NCI-H510A (cell line): Measurements from ENCODE around the gene RRP1.
"Not testable (repeated sequence)": the region's sequence is repeated elsewhere in the genome, so short reads cannot be mapped to it uniquely, and the experiment has no call there.

ENCODE experiments used
- DNase-seq: peaks from one replicate; lab custom pipeline; 2025; lab: John Stamatoyannopoulos, UW

RRP1 gene

GRCh38 chr21:43836616-43837015, 47.2 kb downstream of the RRP1 start:
- DNase-seq: no peak

DNA sequence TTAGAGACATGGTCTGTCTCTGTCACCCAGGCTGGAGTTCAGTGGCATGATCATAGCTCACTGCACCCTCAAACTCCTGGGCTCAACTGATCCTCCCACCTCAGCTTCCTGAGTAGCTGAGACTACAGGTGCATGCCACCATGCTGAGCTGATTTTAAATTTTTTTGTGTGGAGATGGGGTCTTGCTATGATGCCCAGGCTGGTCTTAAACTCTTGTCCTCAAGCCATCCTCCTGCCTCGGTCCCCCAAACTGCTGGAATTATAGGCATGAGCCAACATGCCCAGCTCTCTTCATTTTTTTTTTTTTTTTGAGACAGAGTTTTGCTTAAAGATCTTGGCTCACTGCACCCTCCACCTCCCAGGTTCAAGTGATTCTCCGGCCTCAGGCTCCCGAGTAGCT, 50.9 kb downstream of the RRP1 start:
- no peak for DNase-seq

DNA sequence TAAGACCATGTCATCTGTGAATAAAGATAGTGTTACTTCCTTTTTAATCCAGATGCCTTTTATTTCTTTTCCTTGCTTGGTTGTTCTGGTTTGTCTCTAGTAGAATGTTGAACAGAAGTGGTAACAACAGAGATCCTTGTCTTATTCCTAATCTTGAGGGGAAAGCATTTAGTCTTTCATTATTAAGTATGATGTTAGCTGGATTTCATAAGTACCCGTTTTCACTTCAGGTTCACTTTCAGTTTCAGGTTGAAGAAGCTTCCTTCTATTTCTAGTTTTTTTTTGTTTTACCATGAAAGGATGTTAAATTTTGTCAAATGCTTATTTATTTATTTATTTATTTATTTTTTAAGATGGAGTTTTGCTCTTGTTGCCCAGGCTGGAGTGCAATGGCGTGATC, 53.4 kb downstream of the RRP1 start:
- no peak for DNase-seq

GRCh38 chr21:43844906-43845305, 55.5 kb downstream of the RRP1 start:
- DNase-seq: not testable (repeated sequence)

DNA sequence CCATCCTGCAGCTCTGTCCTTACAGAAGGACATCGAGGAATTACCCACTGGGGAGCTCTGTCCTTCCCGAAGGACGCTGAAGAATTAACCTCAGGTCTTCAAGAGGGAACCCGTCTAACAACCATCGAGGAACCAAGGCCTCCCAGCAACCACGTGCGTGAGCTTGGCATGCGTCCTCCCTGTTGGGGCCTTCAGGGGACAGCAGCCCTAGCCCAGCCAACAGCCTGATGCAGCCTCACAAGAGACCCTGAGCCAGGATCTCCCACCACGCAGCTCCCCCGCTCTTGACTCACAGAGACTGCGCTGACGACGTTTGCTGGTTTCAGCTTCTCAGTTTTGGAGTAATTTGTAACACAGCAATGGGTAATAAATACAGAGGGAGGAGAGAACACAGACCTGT, 56.0 kb downstream of the RRP1 start:
- DNase-seq: no peak

- DNase-seq: no peak
Observed at GRCh38 chr21:43846430-43846829, 57.1 kb downstream of the RRP1 start.

- no peak for DNase-seq
Observed at GRCh38 chr21:43847301-43847700, 57.9 kb downstream of the RRP1 start.

GRCh38 chr21:43848771-43849170, 59.4 kb downstream of the RRP1 start:
- DNase-seq: no peak

- no peak for DNase-seq
Observed at GRCh38 chr21:43849532-43850299, 60.3 kb downstream of the RRP1 start.

GRCh38 chr21:43850728-43851295, 61.4 kb downstream of the RRP1 start:
- DNase-seq: no peak

DNA sequence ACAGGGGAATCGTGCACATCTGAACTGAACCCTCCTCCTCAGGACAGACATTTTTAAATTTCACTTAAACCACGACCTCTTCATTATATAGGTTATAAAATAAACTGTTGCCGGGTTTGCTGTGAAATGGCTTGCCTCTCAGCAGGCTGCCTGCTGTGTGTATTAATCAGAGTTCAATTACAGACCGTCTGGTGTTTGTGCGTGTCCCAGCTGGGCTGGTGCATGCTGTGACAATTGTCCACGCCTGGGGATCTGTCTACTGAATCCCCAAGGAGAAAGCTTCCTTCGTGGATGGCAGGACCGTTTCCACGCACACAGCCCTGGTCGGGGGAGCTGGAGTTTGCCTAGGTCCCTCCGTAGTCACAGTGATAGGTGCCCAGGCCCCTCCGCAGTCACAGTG, 62.2 kb downstream of the RRP1 start:
- no peak for DNase-seq

DNA sequence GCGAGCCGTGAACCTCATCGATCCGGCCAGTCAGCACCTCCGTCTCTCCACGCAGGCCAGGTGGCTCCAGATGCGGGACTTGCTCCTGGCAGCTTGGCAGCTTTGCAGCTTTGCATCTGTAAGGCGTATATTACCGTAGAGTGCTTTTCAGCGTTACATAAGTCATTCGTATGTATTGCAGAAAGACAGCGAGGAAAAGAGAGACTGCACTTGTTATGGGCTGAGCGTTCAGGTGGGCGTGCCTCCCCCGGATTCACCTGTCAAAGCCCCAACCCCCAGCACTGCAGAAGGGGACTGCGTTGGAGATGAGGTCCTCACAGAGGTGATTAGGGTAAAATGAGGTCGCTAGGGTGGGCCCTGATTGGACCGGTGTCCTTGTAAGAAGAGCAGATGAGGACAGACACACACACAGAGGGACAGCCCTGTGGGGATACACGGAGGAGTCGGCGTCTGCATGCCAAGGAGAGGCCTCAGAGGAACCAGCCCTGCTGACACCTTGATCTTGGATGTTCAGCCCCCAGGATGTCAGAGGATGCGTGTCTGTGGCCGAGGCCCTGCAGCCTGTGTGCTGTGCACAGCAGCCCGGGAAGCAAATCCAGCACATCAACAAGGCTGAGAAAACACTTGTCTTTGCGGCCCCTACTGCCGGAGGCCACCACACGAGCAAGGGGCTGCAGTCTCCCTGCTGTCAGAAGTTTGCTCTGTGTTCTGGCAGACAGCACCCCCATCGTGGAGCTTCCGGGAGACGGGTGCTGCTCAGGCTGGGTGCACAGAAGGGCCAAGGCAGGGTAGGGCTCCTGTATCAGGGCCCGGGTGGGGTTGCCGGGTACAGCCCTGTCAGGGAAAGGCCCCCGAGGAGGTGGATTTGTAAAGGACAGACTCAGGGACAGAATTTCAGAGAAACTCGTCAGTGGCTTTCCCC, 64.7 kb downstream of the RRP1 start:
- no peak for DNase-seq
